DMS 273 (cell line): Measurements from ENCODE around the gene WDR27.
"Not testable (repeated sequence)": the region's sequence is repeated elsewhere in the genome, so short reads cannot be mapped to it uniquely, and the experiment has no call there.

ENCODE experiments used
- DNase-seq: peaks from one replicate; lab custom pipeline; 2025; ENCODE audit not compliant: unreplicated experiment; lab: John Stamatoyannopoulos, UW

The WDR27 gene

GRCh38 chr6:169451065-169451838 is 250.6 kb downstream of the WDR27 start:
- no peak for DNase-seq

- DNase-seq, result no peak
These were observed 251.7 kb downstream of the WDR27 start for GRCh38 chr6:169450097-169450496.

GRCh38 chr6:169449221-169449620 is 252.6 kb downstream of the WDR27 start:
- no peak for DNase-seq

GRCh38 chr6:169445661-169446581 is 255.9 kb downstream of the WDR27 start:
- no peak for DNase-seq

- no peak for DNase-seq
These were observed 256.6 kb downstream of the WDR27 start for GRCh38 chr6:169445227-169445626.

- DNase-seq, result no peak
These were observed 260.5 kb downstream of the WDR27 start for GRCh38 chr6:169441292-169441691.

GRCh38 chr6:169439710-169440109 is 262.1 kb downstream of the WDR27 start:
- no peak for DNase-seq

- DNase-seq, result not testable (repeated sequence)
These were observed 267.3 kb downstream of the WDR27 start for GRCh38 chr6:169434554-169434953.

- DNase-seq, result no peak
These were observed 272.8 kb downstream of the WDR27 start for GRCh38 chr6:169429001-169429400.

- no peak for DNase-seq
These were observed 273.3 kb downstream of the WDR27 start for GRCh38 chr6:169428532-169428931.

GRCh38 chr6:169427856-169428255 is 274.0 kb downstream of the WDR27 start:
- DNase-seq, result no peak

- no peak for DNase-seq
These were observed 275.2 kb downstream of the WDR27 start for GRCh38 chr6:169426611-169427010.

- no peak for DNase-seq
These were observed 276.0 kb downstream of the WDR27 start for GRCh38 chr6:169425628-169426370.

GRCh38 chr6:169424821-169425240 is 277.0 kb downstream of the WDR27 start:
- no peak for DNase-seq

- DNase-seq, result no peak
These were observed 277.6 kb downstream of the WDR27 start for GRCh38 chr6:169424149-169424804.

- no peak for DNase-seq
These were observed 280.1 kb downstream of the WDR27 start for GRCh38 chr6:169421586-169422264.

GRCh38 chr6:169420912-169421543 is 280.8 kb downstream of the WDR27 start:
- DNase-seq, result no peak

- no peak for DNase-seq
These were observed 284.7 kb downstream of the WDR27 start for GRCh38 chr6:169417101-169417500.

GRCh38 chr6:169416249-169416648 is 285.6 kb downstream of the WDR27 start:
- DNase-seq, result no peak

- DNase-seq, result no peak
These were observed 286.6 kb downstream of the WDR27 start for GRCh38 chr6:169415179-169415578.
